Subcutaneous adipose tissue (tissue), 4 donors: ENCODE data around the gene PSAT1. TPM values are rescaled to one million over a fixed set of nuclear protein-coding genes. Genes with fewer than 3 reads are reported as not detected.

Experiments
- total RNA-seq, 4 donors: library from RNA; depleted of rRNA; stranded (reverse); fragments of >200 nt; gene quantifications; one replicate each; pipeline ENCODE4 v1.1.0, GENCODE V29; 2016
- TF ChIP-seq, protein P1 (sequence below): fragments of 450-650 bp; IDR thresholded peaks from one replicate; pipeline ENCODE4 v1.5.1; 2016; ENCODE audit warnings: low read depth, mild to moderate bottlenecking, control low read depth, antibody characterized with exemption, moderate library complexity

Gene PSAT1
- total RNA-seq, 4 donors from 2014 or later = 0.66 to 33.8 (median 5.8) TPM

DNA sequence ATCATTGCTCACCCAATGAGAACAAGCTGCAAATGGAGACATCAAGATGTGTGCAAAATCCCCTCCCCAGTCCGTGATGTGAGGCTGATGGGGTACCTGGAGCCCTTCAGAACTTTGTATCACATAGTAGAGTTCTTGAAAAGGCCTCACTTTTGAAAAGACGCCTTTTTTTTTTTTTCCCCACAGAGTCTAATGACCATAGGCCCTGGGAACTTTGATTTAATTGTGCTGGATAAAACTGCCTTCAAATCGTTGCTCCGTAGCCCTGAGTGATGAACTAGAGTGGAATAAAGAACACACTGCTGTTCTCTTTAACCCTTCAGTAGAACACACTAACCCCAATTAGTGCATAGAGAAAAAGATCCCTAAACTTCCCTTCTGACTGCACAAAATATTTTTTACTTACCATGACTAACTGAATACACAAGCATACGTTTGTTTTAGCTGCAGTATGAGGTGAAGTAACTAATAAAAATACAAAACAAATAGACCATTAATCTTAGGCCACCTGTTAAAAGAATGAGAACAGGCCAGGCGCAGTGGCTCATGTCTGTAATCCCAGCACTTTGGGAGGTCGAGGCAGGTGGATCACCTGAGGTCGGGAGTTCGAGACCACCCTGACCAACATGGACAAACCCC is 15.1 kb downstream of the PSAT1 start:
- TF ChIP-seq, protein P1, sequence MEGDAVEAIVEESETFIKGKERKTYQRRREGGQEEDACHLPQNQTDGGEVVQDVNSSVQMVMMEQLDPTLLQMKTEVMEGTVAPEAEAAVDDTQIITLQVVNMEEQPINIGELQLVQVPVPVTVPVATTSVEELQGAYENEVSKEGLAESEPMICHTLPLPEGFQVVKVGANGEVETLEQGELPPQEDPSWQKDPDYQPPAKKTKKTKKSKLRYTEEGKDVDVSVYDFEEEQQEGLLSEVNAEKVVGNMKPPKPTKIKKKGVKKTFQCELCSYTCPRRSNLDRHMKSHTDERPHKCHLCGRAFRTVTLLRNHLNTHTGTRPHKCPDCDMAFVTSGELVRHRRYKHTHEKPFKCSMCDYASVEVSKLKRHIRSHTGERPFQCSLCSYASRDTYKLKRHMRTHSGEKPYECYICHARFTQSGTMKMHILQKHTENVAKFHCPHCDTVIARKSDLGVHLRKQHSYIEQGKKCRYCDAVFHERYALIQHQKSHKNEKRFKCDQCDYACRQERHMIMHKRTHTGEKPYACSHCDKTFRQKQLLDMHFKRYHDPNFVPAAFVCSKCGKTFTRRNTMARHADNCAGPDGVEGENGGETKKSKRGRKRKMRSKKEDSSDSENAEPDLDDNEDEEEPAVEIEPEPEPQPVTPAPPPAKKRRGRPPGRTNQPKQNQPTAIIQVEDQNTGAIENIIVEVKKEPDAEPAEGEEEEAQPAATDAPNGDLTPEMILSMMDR = no peak

DNA sequence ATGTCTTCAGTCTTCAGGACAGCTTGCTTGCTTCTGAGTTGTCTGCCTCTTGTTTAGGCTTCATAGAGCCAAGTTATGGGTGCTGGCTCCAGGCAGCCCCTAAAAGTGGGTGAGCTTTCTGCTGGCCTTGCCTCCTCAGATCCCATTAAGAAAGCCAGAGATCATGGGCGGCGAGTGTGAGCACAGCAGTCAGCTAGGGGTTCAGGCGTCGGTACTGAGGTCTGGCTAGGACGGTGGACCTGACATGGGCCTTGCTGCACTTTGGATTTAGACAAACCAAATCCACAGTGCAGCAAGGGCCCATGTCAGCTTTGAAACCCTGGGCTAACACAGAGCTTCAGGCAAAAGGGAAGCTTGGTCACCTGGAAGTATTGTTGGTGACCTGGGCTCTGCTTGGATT is 17.6 kb downstream of the PSAT1 start:
- TF ChIP-seq, protein P1 = no peak

DNA sequence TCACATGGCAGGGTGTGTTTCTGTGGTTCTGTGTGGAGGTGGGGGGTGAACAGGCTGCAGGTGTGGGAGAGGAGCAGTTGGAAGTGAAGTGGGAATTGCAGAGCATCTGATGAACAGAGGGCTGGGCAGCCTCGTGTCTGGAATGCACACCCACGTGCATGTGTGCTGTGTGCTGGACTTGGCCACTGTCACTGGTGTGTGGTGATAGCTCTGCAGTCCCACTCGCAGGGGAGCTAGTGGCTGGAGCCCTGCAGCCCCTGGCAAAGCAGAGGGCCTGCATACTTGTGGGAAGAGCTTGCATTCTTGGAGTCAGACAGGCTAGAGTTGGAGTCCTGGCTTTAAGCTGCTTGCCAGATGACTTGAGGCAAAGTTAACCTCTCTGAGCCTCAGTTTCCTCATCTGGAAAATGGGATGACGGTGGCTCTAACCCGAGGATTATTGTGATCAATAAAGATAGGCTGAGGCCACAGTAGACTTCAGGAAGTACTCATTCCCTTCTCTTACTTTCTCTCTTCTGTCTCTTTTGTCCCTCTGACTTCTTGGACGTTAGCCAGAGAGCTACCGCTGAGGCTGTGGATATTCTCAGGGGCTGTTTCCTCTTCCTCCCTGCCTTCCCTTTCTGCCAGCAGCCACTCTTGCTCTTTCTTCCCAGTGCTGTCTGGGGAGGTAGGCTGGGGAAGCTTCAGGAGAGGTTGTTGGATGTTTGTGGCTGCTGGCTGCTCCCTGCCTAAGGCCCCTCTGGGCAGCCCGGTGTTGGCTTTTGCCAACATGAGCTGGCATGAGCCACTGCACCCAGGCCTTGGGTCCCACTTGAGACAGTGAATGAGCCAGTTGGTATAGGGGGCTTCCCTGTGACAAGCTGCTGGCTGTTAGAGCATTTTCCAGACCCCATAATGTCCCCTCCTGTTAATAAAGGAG is 18.3 kb downstream of the PSAT1 start:
- TF ChIP-seq, protein P1 = no peak

DNA sequence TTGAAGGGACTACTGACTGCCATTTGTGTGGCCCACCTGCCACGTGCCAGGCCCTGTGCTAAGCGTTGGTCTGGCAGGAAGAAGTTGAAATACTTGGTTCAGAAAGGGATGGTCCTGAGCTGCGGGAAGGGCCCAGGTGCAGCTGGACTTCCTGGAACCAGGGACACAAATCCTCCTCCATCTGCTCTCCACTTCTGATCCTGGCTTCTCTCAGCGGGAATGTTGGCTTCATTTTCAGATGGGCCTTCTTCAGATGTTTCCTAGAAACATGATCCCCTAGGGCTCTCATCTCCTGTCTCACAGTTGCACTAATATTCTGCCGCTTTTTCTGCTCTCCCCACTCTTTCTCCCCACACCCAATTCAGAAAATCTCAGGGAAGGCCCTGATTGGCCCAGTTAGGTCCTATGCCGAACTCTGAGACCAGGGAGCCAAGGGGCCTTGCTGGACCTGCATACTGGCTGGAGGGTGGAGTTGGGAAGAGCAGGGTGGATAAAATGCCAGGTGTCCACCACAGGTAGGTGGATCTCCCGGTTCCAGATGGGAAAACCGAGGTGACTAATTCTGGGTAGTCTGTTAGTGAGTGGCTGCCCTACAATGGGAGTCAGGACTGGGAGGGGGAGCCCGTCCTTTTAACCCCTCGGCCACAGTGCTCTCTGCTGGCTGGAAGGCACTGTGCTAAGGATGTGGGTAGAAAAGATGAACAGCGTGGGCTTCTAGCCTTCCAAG is 19.4 kb downstream of the PSAT1 start:
- TF ChIP-seq, protein P1 = no peak

DNA sequence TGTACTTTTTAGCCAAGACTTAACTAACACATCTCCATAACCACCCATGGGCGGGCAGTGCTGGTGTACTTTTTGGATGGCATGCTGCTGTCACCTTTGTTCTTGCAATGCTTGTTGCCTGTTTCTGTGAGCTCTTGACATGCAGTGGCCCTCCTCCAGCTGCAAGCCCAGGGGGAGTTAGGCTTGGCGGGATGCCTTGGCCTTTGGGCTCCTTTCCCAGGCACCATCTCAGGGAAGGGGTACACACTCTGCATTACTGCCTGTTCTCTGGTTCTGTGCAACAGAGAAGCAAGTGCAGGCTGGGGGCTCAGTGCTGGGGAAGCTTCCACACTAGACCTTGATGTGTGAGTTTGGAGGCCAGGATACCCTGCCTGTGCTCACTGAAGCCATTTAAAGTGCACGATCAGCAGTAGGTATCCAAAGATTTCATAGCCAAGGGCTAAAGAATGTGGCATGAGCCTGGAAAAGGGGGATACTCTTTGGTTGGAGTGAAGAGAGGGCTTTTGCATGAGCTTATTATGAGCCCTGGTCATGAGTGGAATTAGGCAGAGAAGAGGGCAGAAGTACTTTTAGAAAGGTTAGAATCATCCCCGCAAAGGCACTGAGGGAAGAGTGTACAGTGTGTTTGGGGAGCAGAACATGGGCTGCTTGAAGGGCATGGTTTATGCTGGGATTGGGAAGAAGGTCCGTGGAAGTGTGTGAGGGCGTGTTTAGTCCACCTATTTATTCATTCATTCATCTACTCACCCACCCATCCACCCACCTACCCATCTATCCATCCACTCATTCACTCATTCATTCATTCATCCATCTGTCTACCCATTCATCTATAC is 22.5 kb downstream of the PSAT1 start:
- TF ChIP-seq, protein P1 = no peak

DNA sequence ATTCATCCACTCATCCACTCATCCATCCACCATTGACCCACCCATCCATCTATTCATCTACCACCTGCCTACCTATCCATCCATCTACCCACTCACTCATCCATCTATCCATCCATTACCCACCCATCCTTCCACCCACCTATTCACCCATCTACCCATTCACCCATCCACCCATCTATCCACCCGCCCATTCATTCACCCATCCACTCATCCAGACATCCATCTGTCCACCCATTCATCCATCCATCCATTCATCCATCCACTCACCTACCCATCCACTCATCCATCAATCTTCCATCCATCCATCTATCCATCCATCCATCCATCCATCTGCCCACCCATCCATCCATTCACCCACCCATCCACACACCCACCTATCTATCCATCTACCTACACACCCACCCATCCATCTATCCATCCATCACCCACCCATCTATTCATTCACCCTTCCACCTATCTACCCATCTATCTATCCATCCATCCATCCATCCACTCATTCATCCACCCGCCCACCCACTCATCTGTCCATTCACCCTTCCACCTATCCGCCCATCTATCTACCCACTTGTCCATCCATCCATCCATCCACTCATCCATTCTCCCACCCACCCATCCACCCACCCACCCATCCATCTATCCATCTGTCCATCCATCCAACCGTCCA is 23.2 kb downstream of the PSAT1 start:
- TF ChIP-seq, protein P1 = no peak
